Gastroesophageal sphincter (tissue), 4 donors: ENCODE measurements around the gene YIPF6. TPM values are rescaled to one million over a fixed set of nuclear protein-coding genes. Genes with fewer than 3 reads are reported as not detected.
A peak's percentile ranks its signal among the peaks of the same experiment; 100 is the strongest.

Experiments
- ATAC-seq: fragments of 150-250 bp; one replicate; pipeline ENCODE4 v1.9.1; 2016; ENCODE audit warnings: mild to moderate bottlenecking, moderate library complexity
- H3K27ac ChIP-seq, 4 donors: fragments of 200-600 bp; sonication (generic) in 3 of 4; 1 replicate in 3 of 4; 2 replicates in 1 of 4; pipeline ENCODE4 v1.5.1; 2016 to 2019
- H3K27me3 ChIP-seq: fragments of 200-600 bp; sonication (generic); one replicate; pipeline ENCODE4 v1.5.1; 2019
- H3K36me3 ChIP-seq, 2 donors: fragments of 200-600 bp; sonication (generic); one replicate each; pipeline ENCODE4 v1.5.1; 2019; ENCODE audit warnings: control low read depth in 1 of 2
- H3K4me1 ChIP-seq, 3 donors: fragments of 200-600 bp; sonication (generic); 1 replicate in 2 of 3; 2 replicates in 1 of 3; pipeline ENCODE4 v1.5.1; 2016 to 2019; ENCODE audit warnings: control low read depth in 2 of 3
- H3K4me3 ChIP-seq, 2 donors: fragments of 200-600 bp; sonication (generic); one replicate each; pipeline ENCODE4 v1.5.1; 2019; ENCODE audit warnings: mild to moderate bottlenecking in 1 of 2, moderate library complexity in 1 of 2
- H3K9me3 ChIP-seq, 3 donors: fragments of 200-600 bp; sonication (generic); one replicate each; pipeline ENCODE4 v1.5.1; 2017 to 2019; ENCODE audit warnings: control low read depth in 2 of 3
- EP300 ChIP-seq: sonication (generic); formaldehyde crosslinking; IDR thresholded peaks from one replicate; pipeline ENCODE4 v1.6.1; 2017; ENCODE audit warnings: antibody characterized with exemption, mild to moderate bottlenecking
- POLR2A ChIP-seq, 2 donors: fragments of 450-650 bp; IDR thresholded peaks; one replicate each; pipeline ENCODE4 v1.6.1; 2017; ENCODE audit warnings: antibody characterized with exemption in 2 of 2, mild to moderate bottlenecking in 2 of 2, moderate library complexity in 1 of 2
- POLR2AphosphoS5 ChIP-seq: sonication (generic); formaldehyde crosslinking; IDR thresholded peaks from one replicate; pipeline ENCODE4 v1.6.1; 2017; ENCODE audit warnings: antibody characterized with exemption
- WGBS, 2 donors: methylation state at CpG; one replicate each; pipeline ENCODE4 v1.1.5; 2018; ENCODE audit warnings: low coverage in 1 of 2; 5-methylcytosine and 5-hydroxymethylcytosine counted together
- total RNA-seq, 4 donors: library from RNA; depleted of rRNA; stranded (reverse); fragments of >200 nt; gene quantifications; one replicate each; pipeline ENCODE4 v1.1.0, GENCODE V29; 2016
- TF ChIP-seq, protein P1 (sequence below), 4 experiments: fragments of 200-600 bp in 2 of 4; fragments of 450-650 bp in 2 of 4; sonication (generic) in 1 of 4; IDR thresholded peaks; one replicate each; pipeline ENCODE4 v1.5.1; 2017 to 2019; ENCODE audit warnings: antibody characterized with exemption in 4 of 4, mild to moderate bottlenecking in 2 of 4, moderate library complexity in 2 of 4

YIPF6 gene
- total RNA-seq, 4 donors from 2014 or later = 25.4 to 41.3 (median 37.4) TPM

DNA sequence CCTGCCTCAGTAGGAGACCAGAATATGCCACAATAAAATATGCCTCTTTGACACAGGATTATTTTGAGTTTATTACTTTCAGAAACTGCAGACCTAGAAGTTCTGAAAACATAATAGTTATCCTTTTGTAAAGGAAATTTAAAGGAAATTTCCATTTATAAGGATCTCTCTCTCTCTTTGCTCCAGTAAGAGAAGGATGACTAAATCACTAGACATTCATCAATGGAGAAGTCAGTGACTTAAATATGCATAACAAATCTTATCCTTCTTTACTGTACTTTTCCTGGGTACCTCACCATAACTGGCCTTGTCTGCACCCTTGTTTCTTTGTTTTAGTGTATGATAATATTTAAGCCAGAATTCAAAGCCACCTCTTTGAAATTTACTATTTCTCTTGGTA, 37.3 kb upstream of the YIPF6 start:
- H3K36me3 ChIP-seq = no peaks in the 10 kb centered on the region
- no peaks in the 10 kb centered on the region for H3K27me3 ChIP-seq
- H3K9me3 ChIP-seq = no peaks in the 10 kb centered on the region
- H3K4me1 ChIP-seq = no peaks in the 10 kb centered on the region
- TF ChIP-seq POLR2AphosphoS5 (no peak), POLR2A (IDR thresholded peaks at IDR 0.05) (no peak), EP300 (no peak)
- TF ChIP-seq, protein P1, sequence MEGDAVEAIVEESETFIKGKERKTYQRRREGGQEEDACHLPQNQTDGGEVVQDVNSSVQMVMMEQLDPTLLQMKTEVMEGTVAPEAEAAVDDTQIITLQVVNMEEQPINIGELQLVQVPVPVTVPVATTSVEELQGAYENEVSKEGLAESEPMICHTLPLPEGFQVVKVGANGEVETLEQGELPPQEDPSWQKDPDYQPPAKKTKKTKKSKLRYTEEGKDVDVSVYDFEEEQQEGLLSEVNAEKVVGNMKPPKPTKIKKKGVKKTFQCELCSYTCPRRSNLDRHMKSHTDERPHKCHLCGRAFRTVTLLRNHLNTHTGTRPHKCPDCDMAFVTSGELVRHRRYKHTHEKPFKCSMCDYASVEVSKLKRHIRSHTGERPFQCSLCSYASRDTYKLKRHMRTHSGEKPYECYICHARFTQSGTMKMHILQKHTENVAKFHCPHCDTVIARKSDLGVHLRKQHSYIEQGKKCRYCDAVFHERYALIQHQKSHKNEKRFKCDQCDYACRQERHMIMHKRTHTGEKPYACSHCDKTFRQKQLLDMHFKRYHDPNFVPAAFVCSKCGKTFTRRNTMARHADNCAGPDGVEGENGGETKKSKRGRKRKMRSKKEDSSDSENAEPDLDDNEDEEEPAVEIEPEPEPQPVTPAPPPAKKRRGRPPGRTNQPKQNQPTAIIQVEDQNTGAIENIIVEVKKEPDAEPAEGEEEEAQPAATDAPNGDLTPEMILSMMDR (IDR thresholded peaks at IDR 0.05) = no peak
- ATAC-seq = no peak
- H3K27ac ChIP-seq = no peak overlapping the region
- H3K4me3 ChIP-seq = no peak overlapping the region

DNA sequence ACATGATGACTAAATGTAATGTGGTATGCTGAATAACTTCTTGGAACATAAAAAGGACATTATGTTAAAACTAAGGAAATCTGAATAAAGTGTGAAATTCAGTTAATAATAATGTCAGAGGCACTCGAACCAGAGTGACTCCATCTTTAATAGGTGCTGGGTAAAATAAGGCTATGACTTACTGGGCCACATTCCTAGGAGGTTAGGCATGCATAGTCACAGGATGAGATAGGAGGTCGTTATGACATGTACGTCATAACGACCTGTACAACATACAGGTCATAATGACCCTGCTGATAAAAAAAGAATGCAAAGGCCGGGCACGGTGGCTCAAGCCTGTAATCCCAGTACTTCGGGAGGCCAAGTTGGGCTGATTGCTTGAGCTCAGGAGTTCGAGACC, 36.7 kb upstream of the YIPF6 start:
- Histone ChIP-seq H3K4me1 (no peaks in the 10 kb centered on the region), H3K4me3 (no peak overlapping the region), H3K9me3 (no peaks in the 10 kb centered on the region), H3K36me3 (no peaks in the 10 kb centered on the region), H3K27ac (no peak overlapping the region), H3K27me3 (no peaks in the 10 kb centered on the region)
- TF ChIP-seq, protein P1 (IDR thresholded peaks at IDR 0.05) = no peak
- TF ChIP-seq POLR2A (IDR thresholded peaks at IDR 0.05) (no peak), EP300 (no peak), POLR2AphosphoS5 (no peak)
- WGBS, 2 donors = 33 to 79% methylated on average over 2 to 7 of the region's 8 CpGs
- ATAC-seq = no peak

DNA sequence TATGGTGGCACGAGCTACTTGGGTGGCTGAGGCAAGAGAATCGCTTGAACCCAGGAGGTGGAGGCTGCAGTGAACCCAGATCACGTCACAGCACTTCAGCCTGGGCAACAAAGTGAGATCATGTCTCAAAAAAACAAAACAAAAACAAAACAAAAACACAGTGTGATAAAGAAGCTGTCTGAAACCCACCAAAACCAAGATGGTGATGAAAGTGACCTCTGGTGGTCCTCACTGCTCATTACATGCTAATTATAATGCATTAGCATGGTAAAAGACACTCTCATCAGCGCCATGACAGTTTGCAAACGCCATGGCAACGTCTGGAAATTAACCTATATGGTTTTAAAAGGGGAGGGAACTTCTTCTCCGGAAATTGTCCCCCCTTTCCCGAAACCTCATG, 36.2 kb upstream of the YIPF6 start:
- 0 to 16% methylated on average over 1 to 8 of the region's 8 CpGs for WGBS, 2 donors
- H3K9me3 ChIP-seq = no peaks in the 10 kb centered on the region
- ATAC-seq = peak; percentile 39
- H3K36me3 ChIP-seq = no peaks in the 10 kb centered on the region
- no peaks in the 10 kb centered on the region for H3K4me1 ChIP-seq
- H3K4me3 ChIP-seq = no peak overlapping the region
- no peaks in the 10 kb centered on the region for H3K27me3 ChIP-seq
- TF ChIP-seq, protein P1 (IDR thresholded peaks at IDR 0.05) = peak; percentile 33 to 68 (median 56)
- TF ChIP-seq POLR2AphosphoS5 (no peak), EP300 (no peak), POLR2A (IDR thresholded peaks at IDR 0.05) (no peak)
- H3K27ac ChIP-seq = no peak overlapping the region

DNA sequence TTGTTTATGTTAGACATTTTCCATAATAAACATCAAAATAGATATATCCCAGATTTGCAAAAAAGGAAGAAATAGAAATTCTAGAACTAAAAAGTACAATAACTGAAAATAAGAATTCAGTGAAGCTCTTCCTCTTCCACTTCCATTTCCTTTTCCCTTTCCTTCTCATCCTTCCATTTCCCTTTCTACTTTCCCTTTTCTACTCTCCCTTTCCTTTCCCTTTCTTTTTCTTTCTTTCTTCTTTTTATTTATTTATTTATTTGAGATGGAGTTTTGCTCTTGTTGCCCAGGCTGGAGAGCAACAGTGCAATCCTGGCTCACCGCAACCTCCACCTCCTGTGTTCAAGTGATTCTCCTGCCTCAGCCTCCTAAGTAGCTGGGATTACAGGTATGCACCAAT, 35.0 kb upstream of the YIPF6 start:
- Histone ChIP-seq H3K9me3 (no peaks in the 10 kb centered on the region), H3K4me1 (no peaks in the 10 kb centered on the region), H3K36me3 (no peaks in the 10 kb centered on the region), H3K27me3 (no peaks in the 10 kb centered on the region), H3K27ac (no peak overlapping the region), H3K4me3 (no peak overlapping the region)
- TF ChIP-seq POLR2A (IDR thresholded peaks at IDR 0.05) (no peak), EP300 (no peak), POLR2AphosphoS5 (no peak)
- TF ChIP-seq, protein P1 (IDR thresholded peaks at IDR 0.05) = no peak
- no peak for ATAC-seq
- 100% methylated on average over 1 of the region's 1 CpG; no CpG with 5 or more reads in 1 of the 2 donors for WGBS, 2 donors

DNA sequence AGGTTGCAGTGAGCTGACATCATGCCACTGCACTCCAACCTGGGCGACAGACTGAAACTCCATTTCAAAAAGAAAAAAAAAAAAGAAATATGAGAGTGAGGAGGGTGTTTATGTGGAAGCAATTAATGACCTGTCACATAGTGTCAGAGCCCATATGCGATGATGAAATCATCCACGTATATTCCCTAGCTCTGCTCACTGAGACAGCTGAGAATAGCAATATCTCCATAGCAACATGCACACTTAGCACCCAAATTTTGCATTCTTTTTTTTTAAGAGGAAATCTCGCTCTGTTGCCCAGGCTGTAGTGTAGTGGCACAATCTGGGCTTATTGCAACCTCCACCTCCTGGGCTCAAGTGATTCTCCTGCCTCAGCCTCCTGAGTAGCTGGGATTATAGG, 34.1 kb upstream of the YIPF6 start:
- ATAC-seq = no peak
- 66 to 80% methylated on average over 1 to 3 of the region's 4 CpGs for WGBS, 2 donors
- TF ChIP-seq POLR2A (IDR thresholded peaks at IDR 0.05) (no peak), EP300 (no peak), POLR2AphosphoS5 (no peak)
- TF ChIP-seq, protein P1 (IDR thresholded peaks at IDR 0.05) = no peak
- Histone ChIP-seq H3K27me3 (no peaks in the 10 kb centered on the region), H3K36me3 (no peaks in the 10 kb centered on the region), H3K4me3 (no peak overlapping the region), H3K4me1 (no peaks in the 10 kb centered on the region), H3K9me3 (no peaks in the 10 kb centered on the region), H3K27ac (no peak overlapping the region)
